HG02938 (cell line): ENCODE data around the gene PARVB.

Source experiments
- ATAC-seq: cut with Tn5 transposase; IDR thresholded peaks from one replicate; pipeline ENCODE4 v1.9.1; 2021; ENCODE audit warnings: mild to moderate bottlenecking, moderate library complexity; ENCODE audit not compliant: unreplicated experiment

PARVB gene

GRCh38 chr22:44084044-44084772 lies 60.1 kb downstream of the PARVB start:
- no peak for ATAC-seq

GRCh38 chr22:44085743-44086270 lies 61.7 kb downstream of the PARVB start:
- no peak for ATAC-seq

- no peak for ATAC-seq
Observed at GRCh38 chr22:44086271-44087088, 62.4 kb downstream of the PARVB start.

GRCh38 chr22:44087089-44087430 lies 63.0 kb downstream of the PARVB start:
- ATAC-seq = no peak

- no peak for ATAC-seq
Observed at GRCh38 chr22:44088976-44089570, 65.0 kb downstream of the PARVB start.

GRCh38 chr22:44089717-44090570 lies 65.8 kb downstream of the PARVB start:
- no peak for ATAC-seq

- ATAC-seq = no peak
Observed at GRCh38 chr22:44090571-44090905, 66.4 kb downstream of the PARVB start.

GRCh38 chr22:44091021-44091721 lies 67.1 kb downstream of the PARVB start:
- ATAC-seq = no peak

- ATAC-seq = no peak
Observed at GRCh38 chr22:44091751-44092150, 67.6 kb downstream of the PARVB start.

- ATAC-seq = no peak
Observed at GRCh38 chr22:44092636-44093220, 68.6 kb downstream of the PARVB start.

GRCh38 chr22:44093791-44094190 lies 69.7 kb downstream of the PARVB start:
- ATAC-seq = no peak

- ATAC-seq = no peak
Observed at GRCh38 chr22:44094751-44095302, 70.7 kb downstream of the PARVB start.

GRCh38 chr22:44096736-44097135 lies 72.6 kb downstream of the PARVB start:
- no peak for ATAC-seq

GRCh38 chr22:44097263-44098020 lies 73.3 kb downstream of the PARVB start:
- ATAC-seq = no peak

GRCh38 chr22:44098021-44098739 lies 74.1 kb downstream of the PARVB start:
- no peak for ATAC-seq

GRCh38 chr22:44098966-44099530 lies 74.9 kb downstream of the PARVB start:
- no peak for ATAC-seq

GRCh38 chr22:44099696-44100095 lies 75.6 kb downstream of the PARVB start:
- ATAC-seq = no peak

GRCh38 chr22:44100411-44100810 lies 76.3 kb downstream of the PARVB start:
- ATAC-seq = no peak
